MM.1S (cell line): ENCODE measurements around the gene ULK4.

Experiments used
- DNase-seq: peaks from one replicate; pipeline ENCODE4 v3.0.0-alpha.2; 2015
- H2AFZ ChIP-seq: fragments of 300-600 bp; sonication (generic); 2 replicates; pipeline ENCODE4 v1.6.0; 2016; ENCODE audit warnings: antibody characterized with exemption, low read length
- H3F3A ChIP-seq: fragments of 300-600 bp; sonication (generic); 2 replicates; pipeline ENCODE4 v1.6.1; 2016; ENCODE audit warnings: mild to moderate bottlenecking, antibody characterized with exemption, low read length, moderate library complexity, mixed read lengths; ENCODE audit not compliant: insufficient read depth
- H3K27ac ChIP-seq: fragments of 300-600 bp; sonication (generic); 2 replicates; pipeline ENCODE4 v1.5.1; 2016; ENCODE audit warnings: mild to moderate bottlenecking, low read length
- H3K27me3 ChIP-seq: fragments of 300-600 bp; sonication (generic); replicated peaks from 2 replicates; pipeline ENCODE4 v1.6.0; 2016; ENCODE audit warnings: low read length; ENCODE audit not compliant: insufficient read depth
- H3K36me3 ChIP-seq: fragments of 300-600 bp; sonication (generic); replicated peaks from 2 replicates; pipeline ENCODE4 v1.6.1; 2016; ENCODE audit warnings: mild to moderate bottlenecking, low read length, mixed read lengths; ENCODE audit not compliant: insufficient read depth
- H3K4me1 ChIP-seq: fragments of 300-600 bp; sonication (generic); 2 replicates; pipeline ENCODE4 v1.6.1; 2016; ENCODE audit warnings: low read length, mixed read lengths
- H3K4me2 ChIP-seq: fragments of 300-600 bp; sonication (generic); 2 replicates; pipeline ENCODE4 v1.6.0; 2016; ENCODE audit warnings: low read depth, low read length
- H3K4me3 ChIP-seq: fragments of 300-600 bp; sonication (generic); 2 replicates; pipeline ENCODE4 v1.5.1; 2016; ENCODE audit warnings: low read length, mixed read lengths
- H3K79me2 ChIP-seq: fragments of 300-600 bp; sonication (generic); 2 replicates; pipeline ENCODE4 v1.6.1; 2016; ENCODE audit warnings: mixed run types, low read length, mixed read lengths
- H3K9ac ChIP-seq: fragments of 300-600 bp; sonication (generic); 2 replicates; pipeline ENCODE4 v1.6.1; 2016; ENCODE audit warnings: low read length, mixed read lengths
- H3K9me2 ChIP-seq: fragments of 300-600 bp; sonication (generic); replicated peaks from 2 replicates; pipeline ENCODE4 v1.6.1; 2016; ENCODE audit warnings: mild to moderate bottlenecking, low read length, mixed read lengths; ENCODE audit not compliant: insufficient read depth
- H3K9me3 ChIP-seq: fragments of 300-600 bp; sonication (generic); replicated peaks from 2 replicates; pipeline ENCODE4 v1.6.1; 2016; ENCODE audit warnings: mild to moderate bottlenecking, low read length, mixed read lengths; ENCODE audit not compliant: insufficient read depth
- H4K20me1 ChIP-seq: fragments of 300-600 bp; sonication (generic); 2 replicates; pipeline ENCODE4 v1.6.1; 2016; ENCODE audit warnings: mild to moderate bottlenecking, low read length, moderate library complexity, mixed read lengths; ENCODE audit not compliant: insufficient read depth
- CTCF ChIP-seq: fragments of 300-600 bp; sonication (generic); IDR thresholded peaks from 2 replicates; pipeline ENCODE4 v1.5.1; 2016; ENCODE audit warnings: antibody characterized with exemption, low read length, mixed read lengths
- EZH2 ChIP-seq: fragments of 300-600 bp; sonication (generic); optimal IDR thresholded peaks from 2 replicates; pipeline ENCODE3; 2017; ENCODE audit warnings: low read depth, mild to moderate bottlenecking, antibody characterized with exemption, low read length, mixed read lengths
- EZH2phosphoT487 ChIP-seq: fragments of 300-600 bp; sonication (generic); IDR thresholded peaks from 2 replicates; pipeline ENCODE4 v1.6.1; 2018; ENCODE audit warnings: antibody characterized with exemption, low read length

Gene ULK4

GRCh38 chr3:41356775-41357174 is 605.1 kb downstream of the ULK4 start:
- DNase-seq = no peak
- Histone ChIP-seq H3K9ac (no peak overlapping the region), H3K9me3 (no peaks in the 10 kb centered on the region), H3K9me2 (no peaks in the 10 kb centered on the region), H2AFZ (no peak overlapping the region), H3K79me2 (no peaks in the 10 kb centered on the region), H3K4me1 (no peaks in the 10 kb centered on the region), H3F3A (no peaks in the 10 kb centered on the region), H3K27ac (no peak overlapping the region), H3K4me2 (no peak overlapping the region), H3K27me3 (no peaks in the 10 kb centered on the region), H3K4me3 (no peak overlapping the region), H4K20me1 (no peaks in the 10 kb centered on the region), H3K36me3 (no peaks in the 10 kb centered on the region)
- TF ChIP-seq EZH2phosphoT487 = no peak
- no peak for TF ChIP-seq EZH2
- TF ChIP-seq CTCF = no peak

GRCh38 chr3:41352510-41352909 is 609.4 kb downstream of the ULK4 start:
- H3K4me1 ChIP-seq = no peaks in the 10 kb centered on the region
- no peak overlapping the region for H2AFZ ChIP-seq
- H3K9me3 ChIP-seq = no peaks in the 10 kb centered on the region
- H3K9ac ChIP-seq = no peak overlapping the region
- DNase-seq = no peak
- no peaks in the 10 kb centered on the region for H3K79me2 ChIP-seq
- H3K4me3 ChIP-seq = no peak overlapping the region
- TF ChIP-seq EZH2phosphoT487 (no peak), EZH2 (no peak), CTCF (no peak)
- no peaks in the 10 kb centered on the region for H4K20me1 ChIP-seq
- H3K27me3 ChIP-seq = no peaks in the 10 kb centered on the region
- H3K27ac ChIP-seq = no peak overlapping the region
- no peak overlapping the region for H3K4me2 ChIP-seq
- H3K36me3 ChIP-seq = no peaks in the 10 kb centered on the region
- H3K9me2 ChIP-seq = no peaks in the 10 kb centered on the region
- no peaks in the 10 kb centered on the region for H3F3A ChIP-seq

- Histone ChIP-seq H3K9me3 (no peaks in the 10 kb centered on the region), H3K4me3 (no peak overlapping the region), H3K9ac (no peak overlapping the region), H3K79me2 (no peaks in the 10 kb centered on the region), H4K20me1 (no peaks in the 10 kb centered on the region), H3K27ac (no peak overlapping the region), H3K4me1 (no peaks in the 10 kb centered on the region), H3K9me2 (no peaks in the 10 kb centered on the region), H3F3A (no peaks in the 10 kb centered on the region), H3K4me2 (no peak overlapping the region), H3K36me3 (no peaks in the 10 kb centered on the region), H2AFZ (no peak overlapping the region), H3K27me3 (no peaks in the 10 kb centered on the region)
- TF ChIP-seq EZH2phosphoT487 (no peak), CTCF (no peak), EZH2 (no peak)
- DNase-seq = no peak
Observed at GRCh38 chr3:41350441-41350840, 611.5 kb downstream of the ULK4 start.
